HepG2 (cell line): ENCODE measurements around the gene NPDC1. TPM values are rescaled to one million over a fixed set of nuclear protein-coding genes. Genes with fewer than 3 reads are reported as not detected.

Experiments used
- BORCS8-MEF2B ChIP-seq: sonication (generic); formaldehyde crosslinking; IDR thresholded peaks from 2 replicates; pipeline ENCODE4 v1.8.0; 2022; ENCODE audit warnings: mild to moderate bottlenecking, missing genetic modification reagents
- CBX5 ChIP-seq: sonication (generic); formaldehyde crosslinking; IDR thresholded peaks from 2 replicates; pipeline ENCODE4 v1.4.0; 2020; ENCODE audit warnings: missing genetic modification reagents, borderline replicate concordance
- CHCHD3 ChIP-seq: sonication (generic); formaldehyde crosslinking; IDR thresholded peaks from 2 replicates; pipeline ENCODE4 v1.8.0; 2022; ENCODE audit warnings: mild to moderate bottlenecking, missing genetic modification reagents, moderate library complexity
- HHEX ChIP-seq: IDR thresholded peaks from 2 replicates; pipeline ENCODE4 v1.6.1; 2016; ENCODE audit warnings: control low read depth
- KAT8 ChIP-seq: IDR thresholded peaks from 2 replicates; pipeline ENCODE4 v1.6.1; 2016; ENCODE audit warnings: missing genetic modification reagents, missing compliant biosample characterization
- KMT2A ChIP-seq: sonication (generic); formaldehyde crosslinking; IDR thresholded peaks from 2 replicates; pipeline ENCODE4 v1.4.0; 2020; ENCODE audit warnings: missing genetic modification reagents
- MED13 ChIP-seq: sonication (generic); formaldehyde crosslinking; IDR thresholded peaks from 2 replicates; pipeline ENCODE4 v1.5.0; 2020; ENCODE audit warnings: missing genetic modification reagents
- NFIC ChIP-seq: IDR thresholded peaks from 2 replicates; pipeline ENCODE4 v1.6.1; 2012; ENCODE audit warnings: mild to moderate bottlenecking, low read length, inconsistent platforms
- SALL1 ChIP-seq: sonication (generic); formaldehyde crosslinking; IDR thresholded peaks from 2 replicates; pipeline ENCODE4 v1.8.0; 2022; ENCODE audit warnings: mild to moderate bottlenecking, missing genetic modification reagents
- SIX4 ChIP-seq: sonication (generic); formaldehyde crosslinking; IDR thresholded peaks from 2 replicates; pipeline ENCODE4 v1.4.0; 2020; ENCODE audit warnings: missing genetic modification reagents
- SP5 ChIP-seq: IDR thresholded peaks from 2 replicates; pipeline ENCODE4 v1.6.1; 2016; ENCODE audit warnings: low read depth, borderline replicate concordance
- UBTF ChIP-seq: sonication (generic); formaldehyde crosslinking; IDR thresholded peaks from 2 replicates; pipeline ENCODE4 v1.4.0; 2020; ENCODE audit warnings: mild to moderate bottlenecking, missing genetic modification reagents
- ZBTB3 ChIP-seq: sonication (generic); formaldehyde crosslinking; IDR thresholded peaks from 2 replicates; pipeline ENCODE4 v1.4.0; 2020; ENCODE audit warnings: low read depth, mild to moderate bottlenecking, moderate library complexity, missing genetic modification reagents, borderline replicate concordance
- ZC3H13 ChIP-seq: sonication (generic); formaldehyde crosslinking; IDR thresholded peaks from 2 replicates; pipeline ENCODE4 v1.8.1; 2023; ENCODE audit warnings: mild to moderate bottlenecking, missing genetic modification reagents, moderate library complexity
- ZKSCAN1 ChIP-seq: fragments of 150-350 bp; IDR thresholded peaks from 2 replicates; pipeline ENCODE4 v1.6.1; 2014; ENCODE audit warnings: low read length
- ZNF17 ChIP-seq: sonication (generic); formaldehyde crosslinking; IDR thresholded peaks from 2 replicates; pipeline ENCODE4 v1.5.0; 2020; ENCODE audit warnings: mild to moderate bottlenecking, missing genetic modification reagents
- ZNF562 ChIP-seq: sonication (generic); formaldehyde crosslinking; IDR thresholded peaks from 2 replicates; pipeline ENCODE4 v1.8.0; 2022; ENCODE audit warnings: missing genetic modification reagents, borderline replicate concordance
- ZNF563 ChIP-seq: sonication (generic); formaldehyde crosslinking; IDR thresholded peaks from 2 replicates; pipeline ENCODE4 v1.8.0; 2022; ENCODE audit warnings: mild to moderate bottlenecking, moderate library complexity, missing genetic modification reagents
- polyA plus RNA-seq, 8 experiments: library from polyadenylated mRNA; depleted of rRNA in 3 of 8; stranded (reverse) in 7 of 8; unstranded in 1 of 8; fragments of >200 nt; fragmentation: Illumina TruSeq in 4 of 8; extraction: Trizol in 4 of 8; gene quantifications; 2 replicates each; pipeline versions ENCODE4 v1.2.1 to v1.2.3, GENCODE V29; 2011 to 2016; ENCODE audit warnings: low read depth in 4 of 8, missing spikeins in 1 of 8, mixed read lengths in 1 of 8; ENCODE audit not compliant: insufficient read depth in 1 of 8
- total RNA-seq, 5 experiments: library from RNA; depleted of rRNA; stranded (reverse); fragments of >200 nt; fragmentation: Illumina TruSeq; extraction: Trizol; gene quantifications; 2 replicates each; pipeline ENCODE4 v1.2.3, GENCODE V29; 2016; ENCODE audit warnings: low read depth in 1 of 5
- TF ChIP-seq, protein P1 (sequence below): IDR thresholded peaks from 2 replicates; pipeline ENCODE4 v1.6.1; 2016; ENCODE audit warnings: missing genetic modification reagents, missing compliant biosample characterization
- TF ChIP-seq, protein P2 (sequence below): sonication (generic); formaldehyde crosslinking; IDR thresholded peaks from 2 replicates; pipeline ENCODE4 v1.9.0; 2021; ENCODE audit warnings: missing genetic modification reagents, mild to moderate bottlenecking, borderline replicate concordance
- TF ChIP-seq, protein P3 (sequence below): sonication (generic); formaldehyde crosslinking; IDR thresholded peaks from 2 replicates; pipeline ENCODE4 v1.4.0; 2020; ENCODE audit warnings: mild to moderate bottlenecking, missing genetic modification reagents, borderline replicate concordance

NPDC1 gene
- total and polyA plus RNA-seq, 2 of the 13 experiments (the other 11 are each of a cell fraction or from before 2014, with no cell fraction given): 0.84 to 5.4 TPM

GRCh38 chr9:137067860-137068538 lies 22.0 kb upstream of the NPDC1 start (continued):
- TF ChIP-seq, protein P1, sequence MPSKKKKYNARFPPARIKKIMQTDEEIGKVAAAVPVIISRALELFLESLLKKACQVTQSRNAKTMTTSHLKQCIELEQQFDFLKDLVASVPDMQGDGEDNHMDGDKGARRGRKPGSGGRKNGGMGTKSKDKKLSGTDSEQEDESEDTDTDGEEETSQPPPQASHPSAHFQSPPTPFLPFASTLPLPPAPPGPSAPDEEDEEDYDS (CRISPR knock-in tag): no peak; the same call in 1 of the 2 replicates
- TF ChIP-seq HHEX (CRISPR knock-in tag) (no peak), CHCHD3 (CRISPR knock-in tag) (no peak), ZNF563 (no peak), MED13 (CRISPR knock-in tag) (no peak), UBTF (CRISPR knock-in tag) (peak; percentile 74), KAT8 (no peak; the same call in 1 of the 2 replicates), SP5 (CRISPR knock-in tag) (0 out of 2 replicates have a peak, but pooled peaks have one; percentile 32), ZBTB3 (CRISPR knock-in tag) (no peak), ZNF17 (CRISPR knock-in tag) (no peak), ZC3H13 (CRISPR knock-in tag) (peak; percentile 68), ZKSCAN1 (no peak), KMT2A (CRISPR knock-in tag) (no peak), SIX4 (CRISPR knock-in tag) (no peak), ZNF562 (no peak), NFIC (no peak), BORCS8-MEF2B (no peak; the same call in 1 of the 2 replicates), CBX5 (CRISPR knock-in tag) (peak; percentile 47; the same call in 1 of the 2 replicates), SALL1 (peak; percentile 48; the same call in 1 of the 2 replicates)
- TF ChIP-seq, protein P2, sequence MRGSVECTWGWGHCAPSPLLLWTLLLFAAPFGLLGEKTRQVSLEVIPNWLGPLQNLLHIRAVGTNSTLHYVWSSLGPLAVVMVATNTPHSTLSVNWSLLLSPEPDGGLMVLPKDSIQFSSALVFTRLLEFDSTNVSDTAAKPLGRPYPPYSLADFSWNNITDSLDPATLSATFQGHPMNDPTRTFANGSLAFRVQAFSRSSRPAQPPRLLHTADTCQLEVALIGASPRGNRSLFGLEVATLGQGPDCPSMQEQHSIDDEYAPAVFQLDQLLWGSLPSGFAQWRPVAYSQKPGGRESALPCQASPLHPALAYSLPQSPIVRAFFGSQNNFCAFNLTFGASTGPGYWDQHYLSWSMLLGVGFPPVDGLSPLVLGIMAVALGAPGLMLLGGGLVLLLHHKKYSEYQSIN: no peak
- TF ChIP-seq, protein P3, sequence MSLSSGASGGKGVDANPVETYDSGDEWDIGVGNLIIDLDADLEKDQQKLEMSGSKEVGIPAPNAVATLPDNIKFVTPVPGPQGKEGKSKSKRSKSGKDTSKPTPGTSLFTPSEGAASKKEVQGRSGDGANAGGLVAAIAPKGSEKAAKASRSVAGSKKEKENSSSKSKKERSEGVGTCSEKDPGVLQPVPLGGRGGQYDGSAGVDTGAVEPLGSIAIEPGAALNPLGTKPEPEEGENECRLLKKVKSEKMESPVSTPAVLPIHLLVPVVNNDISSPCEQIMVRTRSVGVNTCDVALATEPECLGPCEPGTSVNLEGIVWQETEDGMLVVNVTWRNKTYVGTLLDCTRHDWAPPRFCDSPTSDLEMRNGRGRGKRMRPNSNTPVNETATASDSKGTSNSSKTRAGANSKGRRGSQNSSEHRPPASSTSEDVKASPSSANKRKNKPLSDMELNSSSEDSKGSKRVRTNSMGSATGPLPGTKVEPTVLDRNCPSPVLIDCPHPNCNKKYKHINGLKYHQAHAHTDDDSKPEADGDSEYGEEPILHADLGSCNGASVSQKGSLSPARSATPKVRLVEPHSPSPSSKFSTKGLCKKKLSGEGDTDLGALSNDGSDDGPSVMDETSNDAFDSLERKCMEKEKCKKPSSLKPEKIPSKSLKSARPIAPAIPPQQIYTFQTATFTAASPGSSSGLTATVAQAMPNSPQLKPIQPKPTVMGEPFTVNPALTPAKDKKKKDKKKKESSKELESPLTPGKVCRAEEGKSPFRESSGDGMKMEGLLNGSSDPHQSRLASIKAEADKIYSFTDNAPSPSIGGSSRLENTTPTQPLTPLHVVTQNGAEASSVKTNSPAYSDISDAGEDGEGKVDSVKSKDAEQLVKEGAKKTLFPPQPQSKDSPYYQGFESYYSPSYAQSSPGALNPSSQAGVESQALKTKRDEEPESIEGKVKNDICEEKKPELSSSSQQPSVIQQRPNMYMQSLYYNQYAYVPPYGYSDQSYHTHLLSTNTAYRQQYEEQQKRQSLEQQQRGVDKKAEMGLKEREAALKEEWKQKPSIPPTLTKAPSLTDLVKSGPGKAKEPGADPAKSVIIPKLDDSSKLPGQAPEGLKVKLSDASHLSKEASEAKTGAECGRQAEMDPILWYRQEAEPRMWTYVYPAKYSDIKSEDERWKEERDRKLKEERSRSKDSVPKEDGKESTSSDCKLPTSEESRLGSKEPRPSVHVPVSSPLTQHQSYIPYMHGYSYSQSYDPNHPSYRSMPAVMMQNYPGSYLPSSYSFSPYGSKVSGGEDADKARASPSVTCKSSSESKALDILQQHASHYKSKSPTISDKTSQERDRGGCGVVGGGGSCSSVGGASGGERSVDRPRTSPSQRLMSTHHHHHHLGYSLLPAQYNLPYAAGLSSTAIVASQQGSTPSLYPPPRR (CRISPR knock-in tag): no peak
